GM12878 (cell line): ENCODE measurements around the gene PRKAR2B. TPM values are rescaled to one million over a fixed set of nuclear protein-coding genes. Genes with fewer than 3 reads are reported as not detected.

Source experiments
- ATAC-seq: fragments of 200-7000 bp; cut with Tn5 transposase; 3 replicates; pipeline ENCODE4 v1.9.1; 2020; ENCODE audit warnings: mild to moderate bottlenecking, moderate library complexity
- BruUV-seq: library from RNA; stranded (reverse); fragments of 400-500 nt; replicated peaks from 2 replicates; lab custom pipeline; 2021; lab: Mats Ljungman, UMichigan
- CTCF ChIA-PET: fragments of 300-600 bp; sonication (Branson Sonifier 250); formaldehyde crosslinking; extraction: SDS; loops from one replicate; lab custom pipeline; 2021; ENCODE audit warnings: inconsistent platforms; lab: Yijun Ruan, JAX
- POLR2A ChIA-PET: fragments of 350-600 bp; formaldehyde crosslinking; extraction: SDS; loops from one replicate; lab custom pipeline; 2021; ENCODE audit warnings: inconsistent platforms; lab: Charles Lee
- RAD21 ChIA-PET: fragments of 300-600 bp; sonication (Branson Sonifier 250); formaldehyde crosslinking; loops from one replicate; lab custom pipeline; 2023; ENCODE audit warnings: antibody characterized with exemption; ENCODE audit not compliant: unreplicated experiment; lab: Charles Lee
- SMC1A ChIA-PET: fragments of 300-600 bp; sonication (Branson Sonifier 250); formaldehyde crosslinking; loops from one replicate; lab custom pipeline; 2023; ENCODE audit not compliant: unreplicated experiment, uncharacterized antibody; lab: Charles Lee
- DNase-seq: peaks from one replicate; pipeline ENCODE4 v3.0.0-alpha.2; 2011; ENCODE audit warnings: low read depth, low spot score
- FAIRE-seq: peaks from 3 replicates; lab custom pipeline; 2011; peaks lifted over from hg19 to GRCh38; lab: Jason Lieb, UNC
- H2AFZ ChIP-seq: 2 replicates; pipeline ENCODE4 v1.6.0; 2011; ENCODE audit warnings: low read depth, low read length, control low read depth; ENCODE audit not compliant: control insufficient read depth
- H3K27ac ChIP-seq: 2 replicates; pipeline ENCODE4 v1.5.1; 2011; ENCODE audit warnings: control low read depth; ENCODE audit not compliant: control insufficient read depth, insufficient read depth
- H3K27me3 ChIP-seq, 2 experiments: replicated peaks in 1 of 2; 2 replicates each; pipeline versions ENCODE4 v1.6.0 to v1.6.1; 2011; ENCODE audit warnings: low read length in 1 of 2; ENCODE audit not compliant: control insufficient read depth in 2 of 2, insufficient read depth in 2 of 2
- H3K36me3 ChIP-seq, 2 experiments: 2 replicates each; pipeline ENCODE4 v1.5.1; 2011; ENCODE audit warnings: low read length in 1 of 2; ENCODE audit not compliant: control insufficient read depth in 2 of 2, insufficient read depth in 2 of 2
- H3K4me1 ChIP-seq: 2 replicates; pipeline ENCODE4 v1.6.1; 2011; ENCODE audit warnings: mild to moderate bottlenecking, low read length, moderate library complexity, mixed read lengths; ENCODE audit not compliant: control insufficient read depth, insufficient read depth
- H3K4me2 ChIP-seq: 2 replicates; pipeline ENCODE4 v1.6.0; 2011; ENCODE audit warnings: control low read depth; ENCODE audit not compliant: control insufficient read depth, insufficient read depth
- H3K4me3 ChIP-seq: fragments of 200-600 bp; sonication (generic); 2 replicates; pipeline ENCODE4 v1.5.1; 2016
- H3K79me2 ChIP-seq: 2 replicates; pipeline ENCODE4 v1.6.0; 2011; ENCODE audit warnings: low read length; ENCODE audit not compliant: control insufficient read depth, insufficient read depth
- H3K9ac ChIP-seq: 2 replicates; pipeline ENCODE4 v1.8.0; 2011; ENCODE audit warnings: low read length, control low read depth, mixed read lengths; ENCODE audit not compliant: control insufficient read depth, insufficient read depth
- H3K9me3 ChIP-seq: replicated peaks from 3 replicates; pipeline ENCODE4 v1.5.1; 2011; ENCODE audit warnings: mild to moderate bottlenecking, low read length; ENCODE audit not compliant: control insufficient read depth, insufficient read depth
- H4K20me1 ChIP-seq: 2 replicates; pipeline ENCODE4 v1.6.0; 2011; ENCODE audit not compliant: control insufficient read depth, insufficient read depth
- MTA3 ChIP-seq: IDR thresholded peaks from 2 replicates; pipeline ENCODE4 v1.6.1; 2012; ENCODE audit warnings: low read length, inconsistent platforms, borderline replicate concordance
- NFIC ChIP-seq: IDR thresholded peaks from 2 replicates; pipeline ENCODE4 v1.6.1; 2012; ENCODE audit warnings: low read depth, mild to moderate bottlenecking, inconsistent platforms, low read length, moderate library complexity
- ZNF217 ChIP-seq: fragments of 450-650 bp; IDR thresholded peaks from 2 replicates; pipeline ENCODE4 v1.6.1; 2017; ENCODE audit warnings: antibody characterized with exemption, mild to moderate bottlenecking
- WGBS: methylation state at CpG from one replicate; pipeline ENCODE4 v1.1.6; 2016; ENCODE audit warnings: low lambda C conversion rate; ENCODE audit not compliant: insufficient replicate concordance, insufficient coverage; ENCODE audit errors: missing lambda C conversion rate; 5-methylcytosine and 5-hydroxymethylcytosine counted together
- in situ Hi-C: fragments of 300-500 bp; cut with MboI; formaldehyde crosslinking; loops from 9 replicates; pipeline ENCODE4 v1.14.3; 2018; ENCODE audit warnings: mixed read lengths
- intact Hi-C: fragments of 100-400 bp; cut with micrococcal nuclease; formaldehyde crosslinking; loops from one replicate; pipeline ENCODE4 v1.14.2; 2022; ENCODE audit not compliant: unreplicated experiment
- polyA plus RNA-seq, 11 experiments: library from polyadenylated mRNA; depleted of rRNA in 4 of 11; unstranded in 6 of 11; stranded (reverse) in 5 of 11; fragments of >200 nt; fragmentation: Nextera tagmentation in 4 of 11; fragmentation: Illumina TruSeq in 1 of 11; extraction: Ambion mirVana in 4 of 11; extraction: Trizol in 1 of 11; gene quantifications; 1 replicate in 1 of 11; 2 replicates in 10 of 11; pipeline versions ENCODE4 v1.2.1 to v1.2.3, GENCODE V29; 2011 to 2016; ENCODE audit warnings: inconsistent platforms in 2 of 11, missing spikeins in 2 of 11, low read depth in 1 of 11
- total RNA-seq, 4 experiments: library from RNA; depleted of rRNA in 3 of 4; stranded (reverse); fragments of >200 nt in 3 of 4; fragmentation: Illumina TruSeq in 1 of 4; extraction: Trizol in 1 of 4; gene quantifications; 2 replicates each; pipeline versions ENCODE4 v1.2.1 to v1.2.3, GENCODE V29; 2013 to 2021
- TF ChIP-seq, protein P1 (sequence below): fragments of 450-650 bp; IDR thresholded peaks from 2 replicates; pipeline ENCODE4 v1.6.1; 2016; ENCODE audit warnings: mild to moderate bottlenecking
- TF ChIP-seq, protein P2 (sequence below): fragments of 450-650 bp; IDR thresholded peaks from 2 replicates; pipeline ENCODE4 v1.6.1; 2018; ENCODE audit warnings: borderline replicate concordance, mild to moderate bottlenecking; ENCODE audit not compliant: partially characterized antibody

PRKAR2B gene
- total and polyA plus RNA-seq, 10 of the 15 experiments (the other 5 are each of a cell fraction or from before 2014, with no cell fraction given) = 0.01 to 0.18 (median 0.04) TPM; not detected in 4

DNA sequence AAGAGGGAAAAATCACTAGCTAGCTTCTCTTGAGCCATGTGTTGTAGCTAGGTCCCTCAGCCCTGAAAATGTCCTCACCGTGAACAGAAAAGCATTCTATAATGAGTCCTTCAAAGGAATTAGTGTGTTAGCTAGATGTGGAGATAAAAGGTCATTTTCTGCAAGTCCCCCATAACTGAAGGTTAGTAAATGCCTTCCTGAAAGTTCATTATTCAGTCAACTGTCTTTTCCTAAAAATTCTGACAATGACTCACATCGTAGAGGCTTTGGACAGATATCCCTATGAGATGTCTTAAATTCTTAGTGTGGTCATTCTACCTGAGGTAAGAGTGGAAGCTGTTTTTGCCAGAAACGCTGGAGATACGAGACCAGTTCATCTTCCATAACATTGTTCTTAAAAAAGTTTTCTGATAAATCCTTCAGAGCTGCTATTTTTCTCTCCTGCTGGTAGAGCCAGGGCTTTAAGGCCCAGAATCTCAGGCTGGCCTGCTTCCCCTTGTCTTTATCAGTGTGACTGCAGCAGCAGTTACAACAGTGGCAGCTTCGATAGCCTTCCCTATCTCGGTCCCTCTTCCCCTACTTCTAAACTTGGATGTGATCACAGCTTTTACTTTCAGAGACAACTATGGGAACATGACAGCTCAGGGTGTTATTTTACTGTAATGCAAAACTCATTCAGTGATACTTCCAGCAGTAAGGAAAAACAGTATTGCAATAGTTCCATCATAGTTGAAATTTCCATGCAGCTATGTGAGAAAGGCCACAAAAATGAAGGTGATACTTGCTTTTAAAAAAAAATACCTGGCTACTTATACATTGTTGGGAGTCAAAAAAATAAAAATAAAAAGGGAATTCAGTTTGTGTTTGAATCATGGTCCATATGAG, 37.3 kb upstream of the PRKAR2B start:
- TF ChIP-seq, protein P1, sequence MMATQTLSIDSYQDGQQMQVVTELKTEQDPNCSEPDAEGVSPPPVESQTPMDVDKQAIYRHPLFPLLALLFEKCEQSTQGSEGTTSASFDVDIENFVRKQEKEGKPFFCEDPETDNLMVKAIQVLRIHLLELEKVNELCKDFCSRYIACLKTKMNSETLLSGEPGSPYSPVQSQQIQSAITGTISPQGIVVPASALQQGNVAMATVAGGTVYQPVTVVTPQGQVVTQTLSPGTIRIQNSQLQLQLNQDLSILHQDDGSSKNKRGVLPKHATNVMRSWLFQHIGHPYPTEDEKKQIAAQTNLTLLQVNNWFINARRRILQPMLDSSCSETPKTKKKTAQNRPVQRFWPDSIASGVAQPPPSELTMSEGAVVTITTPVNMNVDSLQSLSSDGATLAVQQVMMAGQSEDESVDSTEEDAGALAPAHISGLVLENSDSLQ = no peak
- TF ChIP-seq NFIC = no peak
- TF ChIP-seq MTA3 = no peak
- TF ChIP-seq, protein P2, sequence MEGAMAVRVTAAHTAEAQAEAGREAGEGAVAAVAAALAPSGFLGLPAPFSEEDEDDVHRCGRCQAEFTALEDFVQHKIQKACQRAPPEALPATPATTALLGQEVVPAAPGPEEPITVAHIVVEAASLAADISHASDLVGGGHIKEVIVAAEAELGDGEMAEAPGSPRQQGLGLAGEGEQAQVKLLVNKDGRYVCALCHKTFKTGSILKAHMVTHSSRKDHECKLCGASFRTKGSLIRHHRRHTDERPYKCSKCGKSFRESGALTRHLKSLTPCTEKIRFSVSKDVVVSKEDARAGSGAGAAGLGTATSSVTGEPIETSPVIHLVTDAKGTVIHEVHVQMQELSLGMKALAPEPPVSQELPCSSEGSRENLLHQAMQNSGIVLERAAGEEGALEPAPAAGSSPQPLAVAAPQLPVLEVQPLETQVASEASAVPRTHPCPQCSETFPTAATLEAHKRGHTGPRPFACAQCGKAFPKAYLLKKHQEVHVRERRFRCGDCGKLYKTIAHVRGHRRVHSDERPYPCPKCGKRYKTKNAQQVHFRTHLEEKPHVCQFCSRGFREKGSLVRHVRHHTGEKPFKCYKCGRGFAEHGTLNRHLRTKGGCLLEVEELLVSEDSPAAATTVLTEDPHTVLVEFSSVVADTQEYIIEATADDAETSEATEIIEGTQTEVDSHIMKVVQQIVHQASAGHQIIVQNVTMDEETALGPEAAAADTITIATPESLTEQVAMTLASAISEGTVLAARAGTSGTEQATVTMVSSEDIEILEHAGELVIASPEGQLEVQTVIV = no peak
- no peak for TF ChIP-seq ZNF217
- Histone ChIP-seq H3K36me3 (no peaks in the 10 kb centered on the region), H2AFZ (no peak overlapping the region), H3K27me3 (no peaks in the 10 kb centered on the region), H3K9ac (no peak overlapping the region), H3K4me3 (no peak overlapping the region), H3K27ac (no peak overlapping the region), H3K4me1 (no peaks in the 10 kb centered on the region), H3K4me2 (no peak overlapping the region), H3K9me3 (no peaks in the 10 kb centered on the region), H3K79me2 (no peaks in the 10 kb centered on the region), H4K20me1 (no peaks in the 10 kb centered on the region)
- no TSS peak for BruUV-seq
- ChIA-PET POLR2A (no interaction called here), CTCF (interaction anchor here (0.6 to 1.4 kb wide), 4 partner anchors 13 to 123 kb away, joined by 3 to 4 read pairs (median 3); no protein-coding TSS in a partner anchor), RAD21 (interaction anchor here (0.6 kb wide), 1 partner anchor 164 kb away, joined by 3 read pairs; no protein-coding TSS in a partner anchor), SMC1A (interaction anchor here (0.6 to 0.9 kb wide), 2 partner anchors 13 to 811 kb away, joined by 3 read pairs; no protein-coding TSS in a partner anchor)
- intact Hi-C loops = no loop called here
- FAIRE-seq (no peak), ATAC-seq (no peak), DNase-seq (no peak)
- 56% methylated on average over 6 of the region's 6 CpGs for WGBS
- in situ Hi-C loops = no loop called here
